Smooth muscle cell (in vitro differentiated cells): ENCODE data around the gene NTNG1. TPM values are rescaled to one million over a fixed set of nuclear protein-coding genes. Genes with fewer than 3 reads are reported as not detected.

Experiments
- DNase-seq: peaks from one replicate; lab custom pipeline; 2025; ENCODE audit not compliant: unreplicated experiment; lab: John Stamatoyannopoulos, UW
- H2AFZ ChIP-seq: fragments of 200-600 bp; sonication (generic); 2 replicates; pipeline ENCODE4 v1.6.0; 2016; ENCODE audit warnings: antibody characterized with exemption, low read depth, mild to moderate bottlenecking
- H3F3A ChIP-seq: fragments of 200-600 bp; sonication (generic); 2 replicates; pipeline ENCODE4 v1.6.0; 2017; ENCODE audit warnings: antibody characterized with exemption, low read depth
- H3K27ac ChIP-seq: fragments of 200-600 bp; sonication (generic); 2 replicates; pipeline ENCODE4 v1.5.1; 2016; ENCODE audit warnings: low read depth, mild to moderate bottlenecking
- H3K27me3 ChIP-seq: fragments of 200-600 bp; sonication (generic); 2 replicates; pipeline ENCODE4 v1.6.1; 2016; ENCODE audit warnings: low read depth, mild to moderate bottlenecking
- H3K36me3 ChIP-seq: fragments of 200-600 bp; sonication (generic); 2 replicates; pipeline ENCODE4 v1.5.1; 2016; ENCODE audit warnings: low read depth
- H3K4me1 ChIP-seq: fragments of 200-600 bp; sonication (generic); 2 replicates; pipeline ENCODE4 v1.5.1; 2016; ENCODE audit warnings: low read depth
- H3K4me2 ChIP-seq: fragments of 200-600 bp; sonication (generic); 2 replicates; pipeline ENCODE4 v1.6.0; 2016; ENCODE audit warnings: mild to moderate bottlenecking
- H3K4me3 ChIP-seq: fragments of 200-600 bp; sonication (generic); 2 replicates; pipeline ENCODE4 v1.5.1; 2016; ENCODE audit warnings: mild to moderate bottlenecking
- H3K79me2 ChIP-seq: fragments of 200-600 bp; sonication (generic); 2 replicates; pipeline ENCODE4 v1.6.0; 2016; ENCODE audit warnings: low read depth, mild to moderate bottlenecking
- H3K9ac ChIP-seq: fragments of 200-600 bp; sonication (generic); 2 replicates; pipeline ENCODE4 v1.6.0; 2016; ENCODE audit warnings: low read depth
- H3K9me3 ChIP-seq: fragments of 200-600 bp; sonication (generic); replicated peaks from 2 replicates; pipeline ENCODE4 v1.5.1; 2016; ENCODE audit warnings: low read depth
- H4K20me1 ChIP-seq: fragments of 200-600 bp; sonication (generic); 2 replicates; pipeline ENCODE4 v1.6.0; 2016; ENCODE audit warnings: low read depth
- WGBS: methylation state at CpG from one replicate; pipeline ENCODE4 v1.1.7; 2016; ENCODE audit warnings: low lambda C conversion rate; 5-methylcytosine and 5-hydroxymethylcytosine counted together
- polyA plus RNA-seq: library from polyadenylated mRNA; unstranded; fragments of >200 nt; fragmentation: Nextera tagmentation; extraction: Ambion mirVana; gene quantifications from 2 replicates; pipeline ENCODE4 v1.2.1, GENCODE V29; 2016
- small RNA-seq: library from RNA; depleted of rRNA; stranded (forward); fragments of <200 nt; gene quantifications from one replicate; pipeline ENCODE3, GENCODE V24; 2014
- total RNA-seq: library from RNA; depleted of rRNA; stranded (reverse); fragments of >200 nt; gene quantifications from 2 replicates; pipeline ENCODE4 v1.2.3, GENCODE V29; 2014
- TF ChIP-seq, protein P1 (sequence below): fragments of 200-600 bp; sonication (generic); IDR thresholded peaks from 2 replicates; pipeline ENCODE4 v1.5.1; 2017; ENCODE audit warnings: borderline replicate concordance, mild to moderate bottlenecking, antibody characterized with exemption; ENCODE audit not compliant: insufficient read depth, poor library complexity, severe bottlenecking

NTNG1 gene
- total and polyA plus RNA-seq, 2 experiments from 2014 or later, result 0.39 to 1.1 TPM

- H3K36me3 ChIP-seq, result no peaks in the 10 kb centered on the region
- H3K4me2 ChIP-seq, result no peak overlapping the region
- H3K4me1 ChIP-seq, result no peaks in the 10 kb centered on the region
- H3K27ac ChIP-seq, result peak overlapping the region; percentile 51
- H3K9ac ChIP-seq, result peak overlapping the region; percentile 27
- H4K20me1 ChIP-seq, result no peaks in the 10 kb centered on the region
- TF ChIP-seq, protein P1, sequence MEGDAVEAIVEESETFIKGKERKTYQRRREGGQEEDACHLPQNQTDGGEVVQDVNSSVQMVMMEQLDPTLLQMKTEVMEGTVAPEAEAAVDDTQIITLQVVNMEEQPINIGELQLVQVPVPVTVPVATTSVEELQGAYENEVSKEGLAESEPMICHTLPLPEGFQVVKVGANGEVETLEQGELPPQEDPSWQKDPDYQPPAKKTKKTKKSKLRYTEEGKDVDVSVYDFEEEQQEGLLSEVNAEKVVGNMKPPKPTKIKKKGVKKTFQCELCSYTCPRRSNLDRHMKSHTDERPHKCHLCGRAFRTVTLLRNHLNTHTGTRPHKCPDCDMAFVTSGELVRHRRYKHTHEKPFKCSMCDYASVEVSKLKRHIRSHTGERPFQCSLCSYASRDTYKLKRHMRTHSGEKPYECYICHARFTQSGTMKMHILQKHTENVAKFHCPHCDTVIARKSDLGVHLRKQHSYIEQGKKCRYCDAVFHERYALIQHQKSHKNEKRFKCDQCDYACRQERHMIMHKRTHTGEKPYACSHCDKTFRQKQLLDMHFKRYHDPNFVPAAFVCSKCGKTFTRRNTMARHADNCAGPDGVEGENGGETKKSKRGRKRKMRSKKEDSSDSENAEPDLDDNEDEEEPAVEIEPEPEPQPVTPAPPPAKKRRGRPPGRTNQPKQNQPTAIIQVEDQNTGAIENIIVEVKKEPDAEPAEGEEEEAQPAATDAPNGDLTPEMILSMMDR, result no peak
- WGBS, result 79% methylated on average over 12 of the region's 12 CpGs
- DNase-seq, result no peak
- H3K79me2 ChIP-seq, result no peaks in the 10 kb centered on the region
- H3K4me3 ChIP-seq, result no peak overlapping the region
- no peaks in the 10 kb centered on the region for H3K9me3 ChIP-seq
- H3K27me3 ChIP-seq, result no peaks in the 10 kb centered on the region
- no peaks in the 10 kb centered on the region for H3F3A ChIP-seq
- H2AFZ ChIP-seq, result no peak overlapping the region
These were observed 390.4 kb downstream of the NTNG1 start for GRCh38 chr1:107531065-107531908.

DNA sequence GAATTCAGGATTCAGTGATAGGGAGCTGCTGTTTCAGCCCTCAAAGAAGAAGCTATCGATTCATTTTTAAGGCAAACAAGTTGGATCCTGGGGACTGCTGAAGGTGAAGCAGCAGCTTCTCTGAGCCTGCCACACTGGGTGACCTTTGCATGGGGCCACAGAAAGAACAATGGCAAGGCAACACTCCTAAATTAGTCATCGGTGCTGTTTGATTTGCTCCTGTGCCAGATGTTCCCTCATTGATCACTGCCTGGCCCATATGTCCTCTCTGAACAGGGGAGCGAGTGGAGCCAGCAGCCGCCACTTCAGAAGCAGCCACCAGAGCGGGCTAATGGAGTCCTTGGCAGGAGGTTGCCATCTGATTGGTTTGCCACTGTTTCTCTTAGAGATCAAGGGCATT lies 391.5 kb downstream of the NTNG1 start:
- 94% methylated on average over 5 of the region's 5 CpGs for WGBS
- no peaks in the 10 kb centered on the region for H3F3A ChIP-seq
- no peaks in the 10 kb centered on the region for H4K20me1 ChIP-seq
- H3K79me2 ChIP-seq, result no peaks in the 10 kb centered on the region
- DNase-seq, result no peak
- H3K36me3 ChIP-seq, result no peaks in the 10 kb centered on the region
- H3K9ac ChIP-seq, result no peak overlapping the region
- no peak overlapping the region for H3K27ac ChIP-seq
- no peaks in the 10 kb centered on the region for H3K27me3 ChIP-seq
- TF ChIP-seq, protein P1, result no peak
- no peaks in the 10 kb centered on the region for H3K4me1 ChIP-seq
- no peak overlapping the region for H3K4me2 ChIP-seq
- H3K4me3 ChIP-seq, result no peak overlapping the region
- H2AFZ ChIP-seq, result no peak overlapping the region
- no peaks in the 10 kb centered on the region for H3K9me3 ChIP-seq

Small RNA genes lying within 50 kb of the gene (small RNA-seq; reads per million reads assigned to genes)
- 11.9 reads per million, percentile 81 among the genes with 10 or more reads in this experiment for gene AC114491.1

Other genes with a start within 250 kb of the NTNG1 start
- 4.1 and 6.2 TPM in 2 replicates for gene PRMT6, start 84.4 kb upstream of the NTNG1 start, total RNA-seq
- 7.3 TPM in 2 replicates for gene PRMT6, start 84.4 kb upstream of the NTNG1 start, polyA plus RNA-seq